Activated naive CD8-positive, alpha-beta T cell (primary cell): ENCODE data around the gene PAPOLA.

Experiments
- H3K27ac Mint-ChIP-seq: one replicate; pipeline ENCODE4 v1.8.0; 2021; ENCODE audit warnings: mixed read lengths
- H3K27me3 Mint-ChIP-seq: one replicate; pipeline ENCODE4 v1.8.0; 2021; ENCODE audit warnings: mixed read lengths
- H3K36me3 Mint-ChIP-seq: one replicate; pipeline ENCODE4 v1.8.0; 2021; ENCODE audit warnings: mixed read lengths
- H3K4me1 Mint-ChIP-seq: one replicate; pipeline ENCODE4 v1.8.0; 2021; ENCODE audit warnings: low read depth, mixed read lengths
- H3K4me3 Mint-ChIP-seq: one replicate; pipeline ENCODE4 v1.8.0; 2021; ENCODE audit warnings: mild to moderate bottlenecking, mixed read lengths
- H3K9me3 Mint-ChIP-seq: one replicate; pipeline ENCODE4 v1.8.0; 2021; ENCODE audit warnings: low read depth, mixed read lengths

The PAPOLA gene

DNA sequence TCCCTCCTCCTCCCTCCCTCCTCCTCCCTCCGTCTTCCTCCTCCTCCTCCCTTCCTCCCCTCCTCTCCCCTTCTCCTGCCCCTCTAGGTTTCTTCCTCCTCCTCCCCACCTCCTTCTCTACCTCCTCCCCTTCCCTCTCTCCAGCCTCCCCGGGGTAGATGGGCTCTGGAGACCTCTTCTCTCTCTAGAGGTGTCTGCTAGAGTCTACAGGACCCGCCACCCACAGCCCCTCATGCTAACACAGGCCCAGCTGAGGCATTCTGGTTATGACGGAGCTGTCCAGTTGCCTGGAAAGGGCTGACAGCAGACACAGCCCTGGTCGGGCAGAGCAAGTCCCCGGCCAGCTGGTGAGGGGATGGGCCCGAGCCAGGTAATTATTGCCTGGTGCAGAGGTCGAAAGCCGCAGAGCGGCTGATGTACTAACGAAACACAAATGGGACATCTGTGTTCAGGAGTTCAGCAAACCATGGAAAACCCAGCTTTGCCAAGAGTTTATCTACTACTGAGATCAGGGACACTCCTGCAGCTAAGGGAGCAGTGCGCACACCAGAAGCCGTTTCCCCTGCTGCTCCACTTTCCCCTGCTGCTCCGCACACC lies 96.2 kb downstream of the PAPOLA start:
- Mint-ChIP-seq H3K9me3 (no peaks in the 10 kb centered on the region), H3K36me3 (no peaks in the 10 kb centered on the region), H3K27me3 (peaks cover 6% of the 10 kb centered on the region), H3K4me1 (peaks cover 3% of the 10 kb centered on the region), H3K27ac (no peak overlapping the region), H3K4me3 (no peak overlapping the region)

DNA sequence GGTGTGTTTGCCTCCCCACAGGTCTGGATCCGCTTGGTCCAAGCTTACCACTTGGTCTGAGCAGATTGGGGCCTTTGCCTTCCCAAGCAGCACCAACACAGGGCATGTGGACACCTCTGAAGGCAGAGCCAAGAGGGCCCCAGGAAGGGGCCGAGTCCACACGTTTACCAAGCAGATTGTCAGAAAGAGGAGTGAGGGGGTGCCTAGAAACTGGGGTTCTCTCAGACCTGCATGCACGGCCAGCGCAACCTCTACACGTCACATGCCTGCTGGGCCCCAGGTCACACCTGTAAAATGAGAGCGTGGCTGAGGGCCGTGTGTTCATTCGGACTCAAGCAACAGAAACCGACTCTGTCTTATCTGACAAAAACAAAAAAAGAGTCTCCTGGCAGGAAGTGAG lies 96.9 kb downstream of the PAPOLA start:
- Mint-ChIP-seq H3K27ac (no peak overlapping the region), H3K4me3 (no peak overlapping the region), H3K9me3 (no peaks in the 10 kb centered on the region), H3K27me3 (peaks cover 8% of the 10 kb centered on the region), H3K4me1 (no peaks in the 10 kb centered on the region), H3K36me3 (no peaks in the 10 kb centered on the region)

DNA sequence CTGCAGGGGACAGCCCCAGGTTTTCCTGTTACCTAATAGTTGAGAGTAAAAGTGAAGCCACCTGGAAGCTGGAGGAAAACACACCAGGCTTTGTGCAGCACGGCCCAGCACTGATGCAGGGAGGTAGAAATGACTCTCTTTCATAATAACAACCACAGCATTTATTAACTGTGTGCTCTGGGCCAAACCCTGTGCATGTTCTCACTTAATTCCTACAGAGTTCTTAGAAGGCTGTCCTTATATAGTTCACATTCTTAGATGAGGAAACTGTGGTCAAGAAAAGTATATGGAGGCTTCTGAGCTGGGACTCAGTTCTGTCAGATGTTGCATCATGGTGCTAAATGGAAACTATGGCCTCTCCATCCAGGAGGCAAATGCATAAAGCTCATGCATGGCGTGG lies 100.0 kb downstream of the PAPOLA start:
- Mint-ChIP-seq H3K27me3 (peaks cover 10% of the 10 kb centered on the region), H3K4me1 (no peaks in the 10 kb centered on the region), H3K4me3 (no peak overlapping the region), H3K9me3 (no peaks in the 10 kb centered on the region), H3K27ac (no peak overlapping the region), H3K36me3 (no peaks in the 10 kb centered on the region)

DNA sequence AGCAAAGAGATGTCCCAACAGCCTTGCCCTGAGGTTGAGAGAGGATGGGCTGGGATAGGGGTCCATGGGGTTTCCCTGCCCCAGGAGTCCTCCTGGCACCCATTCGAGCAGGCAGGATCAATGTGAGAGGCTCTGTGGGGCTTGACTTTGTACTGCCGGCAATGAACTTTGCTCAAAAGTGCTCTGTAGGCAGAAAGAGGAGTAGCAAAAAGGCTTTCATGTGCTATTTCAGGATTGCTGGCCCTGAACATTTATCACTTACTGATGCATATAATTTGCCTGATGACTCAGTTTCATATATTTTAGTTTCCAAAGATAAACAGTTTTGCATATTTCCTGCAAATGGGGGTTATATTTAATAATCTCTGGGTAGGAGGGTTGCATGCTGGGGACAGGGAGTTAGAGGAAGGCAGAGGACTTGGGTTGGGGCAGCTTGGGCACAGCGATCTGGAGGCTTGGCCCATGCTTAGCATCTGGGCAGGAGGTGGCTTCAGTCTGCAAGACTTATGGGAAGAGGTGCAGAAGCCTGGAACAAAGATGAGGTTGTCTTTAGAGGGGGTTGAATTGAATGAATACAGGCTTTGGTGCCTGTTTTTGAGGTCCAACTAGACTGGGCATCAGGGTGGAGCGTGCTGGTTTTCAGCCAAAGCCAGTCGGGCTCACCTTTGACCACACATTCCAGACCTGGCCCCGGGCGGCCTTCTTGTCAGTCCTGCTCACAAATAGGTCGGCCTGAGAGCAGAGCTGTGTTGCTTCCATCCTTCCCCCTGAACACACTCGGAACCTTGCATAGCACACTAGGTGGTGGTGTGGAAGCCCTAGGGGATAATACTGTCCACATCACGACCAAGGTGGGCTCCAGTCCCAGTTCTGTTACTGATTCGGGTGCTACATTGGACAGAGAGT lies 101.4 kb downstream of the PAPOLA start:
- no peak overlapping the region for H3K4me3 Mint-ChIP-seq
- no peaks in the 10 kb centered on the region for H3K9me3 Mint-ChIP-seq
- H3K27me3 Mint-ChIP-seq = peaks cover 10% of the 10 kb centered on the region
- no peaks in the 10 kb centered on the region for H3K4me1 Mint-ChIP-seq
- no peak overlapping the region for H3K27ac Mint-ChIP-seq
- H3K36me3 Mint-ChIP-seq = no peaks in the 10 kb centered on the region

DNA sequence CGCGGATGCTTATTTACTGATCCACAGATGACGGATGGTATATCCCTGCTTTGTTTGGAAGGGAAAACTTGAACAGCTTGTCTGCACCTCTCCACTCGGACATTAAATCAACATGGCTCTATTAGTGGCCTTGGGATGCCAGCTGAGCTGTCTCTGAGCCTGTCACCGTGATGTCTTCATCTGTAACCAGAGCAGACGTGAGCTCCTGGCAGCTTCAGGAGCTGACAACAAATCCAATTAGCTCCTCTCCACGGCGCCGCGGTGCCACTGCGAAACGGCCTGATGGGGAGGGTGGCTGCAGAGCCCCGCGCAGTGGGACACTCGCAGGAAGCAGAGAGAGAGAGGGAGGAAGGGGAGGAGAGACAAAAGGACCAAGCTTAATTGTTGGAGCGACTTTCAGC lies 112.3 kb downstream of the PAPOLA start:
- H3K9me3 Mint-ChIP-seq = no peaks in the 10 kb centered on the region
- no peak overlapping the region for H3K27ac Mint-ChIP-seq
- H3K27me3 Mint-ChIP-seq = peaks cover 2% of the 10 kb centered on the region
- H3K4me3 Mint-ChIP-seq = no peak overlapping the region
- H3K36me3 Mint-ChIP-seq = no peaks in the 10 kb centered on the region
- no peaks in the 10 kb centered on the region for H3K4me1 Mint-ChIP-seq

DNA sequence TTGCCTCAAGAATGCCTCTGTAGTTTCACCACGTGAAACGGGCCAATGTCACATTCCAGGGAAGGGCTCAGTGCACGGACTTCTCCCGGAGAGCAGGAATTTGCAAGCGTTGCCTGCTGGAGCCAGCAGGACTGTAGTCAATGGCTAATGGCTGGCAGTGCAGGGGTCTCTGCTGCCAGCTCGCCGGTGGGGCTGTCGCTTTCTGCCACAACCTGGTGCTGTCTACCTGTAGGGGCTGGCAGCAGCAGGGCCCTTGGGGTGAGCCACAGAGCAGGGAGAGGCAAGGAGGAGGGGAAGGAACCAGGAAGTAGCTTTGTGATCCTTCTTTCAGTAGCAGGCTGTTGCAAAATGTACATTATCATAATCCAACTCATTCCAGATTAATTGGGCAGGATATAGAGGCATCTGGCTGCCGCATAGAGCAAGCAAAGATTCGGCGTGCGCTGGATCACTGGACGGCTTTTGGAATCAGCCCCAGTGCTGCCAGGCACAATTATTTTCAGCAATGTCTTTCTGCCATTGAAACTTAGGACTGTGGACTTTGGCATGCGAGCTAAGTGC lies 114.1 kb downstream of the PAPOLA start:
- Mint-ChIP-seq H3K9me3 (no peaks in the 10 kb centered on the region), H3K36me3 (no peaks in the 10 kb centered on the region), H3K4me3 (no peak overlapping the region), H3K27me3 (peaks cover 2% of the 10 kb centered on the region), H3K27ac (no peak overlapping the region), H3K4me1 (no peaks in the 10 kb centered on the region)
